ENCODE data around the gene VPS26A.

The VPS26A gene

DNA sequence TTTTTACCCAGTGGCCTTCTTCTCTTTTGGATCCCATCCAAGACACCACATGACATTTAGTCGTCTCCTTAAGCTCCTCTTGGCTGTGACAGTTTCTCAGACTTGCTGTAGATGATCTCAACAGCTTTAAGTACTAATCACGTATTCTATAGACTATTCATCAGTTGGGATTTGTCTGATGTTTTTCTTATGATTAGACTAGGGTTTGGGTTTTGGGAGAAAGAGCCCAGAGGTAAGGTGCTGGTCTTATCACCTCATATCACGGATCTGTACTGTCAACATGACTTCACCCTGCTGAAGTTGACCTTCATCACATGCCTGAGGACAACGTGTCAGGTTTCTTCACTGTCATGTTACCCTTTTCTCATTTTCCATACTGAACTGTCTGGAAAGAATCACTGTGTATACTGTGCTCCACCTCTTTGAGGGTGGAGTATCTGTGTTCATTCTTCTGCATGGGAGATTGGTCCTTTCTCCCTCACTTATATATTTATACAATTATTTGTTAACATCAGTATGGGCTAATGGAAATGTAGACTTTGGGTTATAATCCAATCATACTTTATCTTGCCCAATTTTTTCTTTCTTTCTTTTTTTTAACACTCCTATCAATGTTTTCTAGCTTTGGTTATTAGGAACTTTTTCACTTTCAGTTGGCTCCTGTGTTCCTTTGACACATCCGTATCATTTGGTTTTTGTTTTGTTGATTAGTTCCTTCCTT, 89.8 kb downstream of the VPS26A start:
- TF ChIP-seq, protein P1, sequence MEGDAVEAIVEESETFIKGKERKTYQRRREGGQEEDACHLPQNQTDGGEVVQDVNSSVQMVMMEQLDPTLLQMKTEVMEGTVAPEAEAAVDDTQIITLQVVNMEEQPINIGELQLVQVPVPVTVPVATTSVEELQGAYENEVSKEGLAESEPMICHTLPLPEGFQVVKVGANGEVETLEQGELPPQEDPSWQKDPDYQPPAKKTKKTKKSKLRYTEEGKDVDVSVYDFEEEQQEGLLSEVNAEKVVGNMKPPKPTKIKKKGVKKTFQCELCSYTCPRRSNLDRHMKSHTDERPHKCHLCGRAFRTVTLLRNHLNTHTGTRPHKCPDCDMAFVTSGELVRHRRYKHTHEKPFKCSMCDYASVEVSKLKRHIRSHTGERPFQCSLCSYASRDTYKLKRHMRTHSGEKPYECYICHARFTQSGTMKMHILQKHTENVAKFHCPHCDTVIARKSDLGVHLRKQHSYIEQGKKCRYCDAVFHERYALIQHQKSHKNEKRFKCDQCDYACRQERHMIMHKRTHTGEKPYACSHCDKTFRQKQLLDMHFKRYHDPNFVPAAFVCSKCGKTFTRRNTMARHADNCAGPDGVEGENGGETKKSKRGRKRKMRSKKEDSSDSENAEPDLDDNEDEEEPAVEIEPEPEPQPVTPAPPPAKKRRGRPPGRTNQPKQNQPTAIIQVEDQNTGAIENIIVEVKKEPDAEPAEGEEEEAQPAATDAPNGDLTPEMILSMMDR (IDR thresholded peaks at IDR 0.05): no peak
- Histone ChIP-seq H3K27me3 (ENCODE audit: control insufficient read depth, insufficient read depth, low read length) (no peaks in the 10 kb centered on the region), H2AFZ (peak overlapping the region; percentile 6), H3K79me2 (no peaks in the 10 kb centered on the region), H3K9ac (no peak overlapping the region), H3K27ac (peak overlapping the region; percentile 84), H3K9me3 (ENCODE audit: control insufficient read depth, low read length) (no peaks in the 10 kb centered on the region), H3K36me3 (ENCODE audit: control insufficient read depth, insufficient read depth, low read length) (no peaks in the 10 kb centered on the region), H3K4me2 (ENCODE audit: low read length) (peak overlapping the region; percentile 53), H3K4me1 (peaks cover 21% of the 10 kb centered on the region), H3K4me3 (ENCODE audit: low read depth, low read length) (no peak overlapping the region)

DNA sequence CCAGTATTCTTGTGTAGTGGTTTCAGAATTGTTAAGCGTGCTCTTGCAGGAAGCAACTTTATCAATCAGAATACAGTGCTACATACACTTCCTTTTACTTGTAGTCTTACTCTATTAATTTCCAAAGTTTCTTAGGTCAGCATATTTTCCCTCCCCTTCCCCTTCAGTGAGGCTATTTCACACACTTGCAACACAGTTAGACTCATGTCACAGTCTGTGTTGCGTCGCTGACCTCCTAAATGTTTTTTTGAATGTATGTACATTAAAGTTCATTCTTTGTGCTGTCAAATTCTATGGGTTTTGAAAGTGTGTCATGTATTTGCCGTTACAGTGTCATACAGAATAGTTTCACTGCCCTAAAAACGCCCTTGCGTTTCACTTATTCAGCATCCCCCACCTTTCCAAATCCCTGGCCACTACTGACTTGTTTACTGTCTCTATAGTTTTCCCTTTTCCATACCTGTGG, 90.7 kb downstream of the VPS26A start:
- H3K27ac ChIP-seq: peak overlapping the region; percentile 84
- H3K4me3 ChIP-seq (ENCODE audit: low read depth, low read length): no peak overlapping the region
- no peaks in the 10 kb centered on the region for H3K36me3 ChIP-seq (ENCODE audit: control insufficient read depth, insufficient read depth, low read length)
- TF ChIP-seq, protein P1 (IDR thresholded peaks at IDR 0.05): no peak
- H3K4me2 ChIP-seq (ENCODE audit: low read length): no peak overlapping the region
- H3K79me2 ChIP-seq: no peaks in the 10 kb centered on the region
- no peak overlapping the region for H2AFZ ChIP-seq
- H3K4me1 ChIP-seq: peaks cover 21% of the 10 kb centered on the region
- no peaks in the 10 kb centered on the region for H3K9me3 ChIP-seq (ENCODE audit: control insufficient read depth, low read length)
- H3K9ac ChIP-seq: no peak overlapping the region
- H3K27me3 ChIP-seq (ENCODE audit: control insufficient read depth, insufficient read depth, low read length): no peaks in the 10 kb centered on the region

DNA sequence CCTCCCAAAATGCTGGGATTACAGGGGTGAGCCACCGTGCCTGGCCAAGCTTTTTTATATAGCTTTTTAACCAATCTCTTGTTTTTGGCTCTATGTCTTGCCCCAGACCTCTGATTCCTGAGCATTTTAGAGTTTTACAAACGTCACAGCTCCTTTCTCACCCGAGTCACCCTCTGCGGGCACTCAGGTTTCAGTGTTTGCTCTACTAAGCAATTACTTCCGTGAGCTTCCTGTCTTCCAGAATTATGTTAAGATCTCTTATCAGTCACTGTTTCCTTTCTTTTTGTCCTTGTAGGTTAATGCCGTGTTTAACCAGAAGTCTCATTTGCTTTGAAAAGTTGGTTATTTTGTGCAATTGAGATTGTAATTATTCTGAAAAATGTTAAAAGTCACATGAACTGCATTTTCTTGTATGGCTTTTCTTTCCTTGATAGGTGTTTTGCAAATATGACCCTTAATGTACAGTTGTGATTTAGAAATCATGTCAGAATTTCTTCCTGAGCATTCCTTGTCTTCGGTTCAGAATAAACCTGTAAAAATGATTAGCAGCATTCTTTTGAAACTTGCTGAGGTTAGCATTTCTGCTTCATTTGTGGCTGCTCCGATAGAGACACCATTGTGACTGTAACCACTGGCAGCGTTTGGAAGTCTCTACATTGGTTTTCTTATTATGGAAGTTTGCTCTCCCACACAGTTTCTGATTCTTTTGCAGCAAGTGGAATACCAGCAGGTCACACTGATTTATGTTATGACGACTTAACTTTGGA, 91.6 kb downstream of the VPS26A start:
- no peaks in the 10 kb centered on the region for H3K79me2 ChIP-seq
- peak overlapping the region; percentile 31 for H3K4me3 ChIP-seq (ENCODE audit: low read depth, low read length)
- H3K9me3 ChIP-seq (ENCODE audit: control insufficient read depth, low read length): no peaks in the 10 kb centered on the region
- H3K4me1 ChIP-seq: peaks cover 21% of the 10 kb centered on the region
- TF ChIP-seq, protein P1 (IDR thresholded peaks at IDR 0.05): no peak
- H3K27ac ChIP-seq: peak overlapping the region; percentile 84
- H3K4me2 ChIP-seq (ENCODE audit: low read length): peak overlapping the region; percentile 65
- H2AFZ ChIP-seq: peak overlapping the region; percentile 58
- H3K36me3 ChIP-seq (ENCODE audit: control insufficient read depth, insufficient read depth, low read length): no peaks in the 10 kb centered on the region
- no peak overlapping the region for H3K9ac ChIP-seq
- H3K27me3 ChIP-seq (ENCODE audit: control insufficient read depth, insufficient read depth, low read length): no peaks in the 10 kb centered on the region

DNA sequence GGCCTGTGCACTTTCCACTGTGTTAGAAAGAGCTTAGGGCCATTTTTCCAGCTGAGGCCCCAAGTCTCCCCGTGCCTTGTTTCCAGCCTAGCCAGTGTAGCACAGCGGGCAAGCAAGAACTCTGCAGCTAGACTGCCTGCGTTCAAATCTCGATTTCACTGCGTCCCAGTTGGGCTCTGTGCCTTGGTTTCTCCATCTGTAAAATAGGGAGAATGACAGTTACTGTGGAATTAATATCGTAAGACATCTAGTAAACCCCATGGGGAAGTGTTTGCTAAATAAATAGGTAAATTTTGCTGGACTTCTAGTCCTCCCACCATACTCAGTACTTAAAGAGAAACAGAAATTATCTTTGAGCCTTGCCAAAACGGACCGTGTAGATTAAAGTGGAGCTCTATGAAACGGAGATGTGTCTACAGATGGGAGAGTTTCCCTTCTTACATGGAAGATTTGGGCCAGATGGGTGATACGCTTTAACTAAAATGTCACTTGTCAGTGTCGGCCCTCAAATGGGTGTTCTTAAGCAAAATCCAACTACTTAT, 92.7 kb downstream of the VPS26A start:
- Histone ChIP-seq H3K9me3 (ENCODE audit: control insufficient read depth, low read length) (no peaks in the 10 kb centered on the region), H3K79me2 (no peaks in the 10 kb centered on the region), H3K4me1 (peaks cover 21% of the 10 kb centered on the region), H2AFZ (peak overlapping the region; percentile 58), H3K27me3 (ENCODE audit: control insufficient read depth, insufficient read depth, low read length) (no peaks in the 10 kb centered on the region), H3K4me3 (ENCODE audit: low read depth, low read length) (no peak overlapping the region), H3K9ac (no peak overlapping the region), H3K4me2 (ENCODE audit: low read length) (no peak overlapping the region), H3K27ac (peak overlapping the region; percentile 84), H3K36me3 (ENCODE audit: control insufficient read depth, insufficient read depth, low read length) (no peaks in the 10 kb centered on the region)
- TF ChIP-seq, protein P1 (IDR thresholded peaks at IDR 0.05): no peak
